ENCODE results near the gene R3HDM2.
A peak's percentile ranks its signal among the peaks of the same experiment; 100 is the strongest.
"Not testable (repeated sequence)": the region's sequence is repeated elsewhere in the genome, so short reads cannot be mapped to it uniquely, and the experiment has no call there.

The R3HDM2 gene

GRCh38 chr12:57299514-57300016, 131.3 kb downstream of the R3HDM2 start:
- DNase-seq (ENCODE audit: low read depth), result no peak
- H3K4me3 ChIP-seq (ENCODE audit: control insufficient read depth, low read depth, low read length), result no peak overlapping the region
- TF ChIP-seq CTCF (IDR thresholded peaks at IDR 0.05; ENCODE audit: control insufficient read depth, insufficient read depth, low read depth, low read length, missing control alignments), result no peak

- no peak overlapping the region for H3K4me3 ChIP-seq (ENCODE audit: control insufficient read depth, low read depth, low read length)
- no peak for TF ChIP-seq CTCF (IDR thresholded peaks at IDR 0.05; ENCODE audit: control insufficient read depth, insufficient read depth, low read depth, low read length, missing control alignments)
- DNase-seq (ENCODE audit: low read depth), result no peak
These were observed 134.6 kb downstream of the R3HDM2 start for GRCh38 chr12:57296291-57296690.

GRCh38 chr12:57282073-57282472, 148.8 kb downstream of the R3HDM2 start:
- not testable (repeated sequence) for DNase-seq (ENCODE audit: low read depth); H3K4me3 ChIP-seq (ENCODE audit: control insufficient read depth, low read depth, low read length)

- H3K4me3 ChIP-seq (ENCODE audit: control insufficient read depth, low read depth, low read length), result no peak overlapping the region
These were observed 150.4 kb downstream of the R3HDM2 start for GRCh38 chr12:57280211-57281062.

GRCh38 chr12:57278465-57279381, 152.1 kb downstream of the R3HDM2 start:
- H3K4me3 ChIP-seq (ENCODE audit: control insufficient read depth, low read depth, low read length), result no peak overlapping the region
- no peak for DNase-seq (ENCODE audit: low read depth)
- TF ChIP-seq CTCF (IDR thresholded peaks at IDR 0.05; ENCODE audit: control insufficient read depth, insufficient read depth, low read depth, low read length, missing control alignments), result no peak

More at GRCh38 chr12:57280211-57281062, 150.4 kb downstream of the R3HDM2 start:
- peak; percentile 79 for DNase-seq (ENCODE audit: low read depth)
- TF ChIP-seq CTCF (IDR thresholded peaks at IDR 0.05; ENCODE audit: control insufficient read depth, insufficient read depth, low read depth, low read length, missing control alignments), result no peak

GRCh38 chr12:57276935-57277563, 153.8 kb downstream of the R3HDM2 start:
- TF ChIP-seq CTCF (IDR thresholded peaks at IDR 0.05; ENCODE audit: control insufficient read depth, insufficient read depth, low read depth, low read length, missing control alignments), result peak; percentile 52
- no peak for DNase-seq (ENCODE audit: low read depth)
- no peak overlapping the region for H3K4me3 ChIP-seq (ENCODE audit: control insufficient read depth, low read depth, low read length)

GRCh38 chr12:57276233-57276632, 154.6 kb downstream of the R3HDM2 start:
- not testable (repeated sequence) for DNase-seq (ENCODE audit: low read depth); H3K4me3 ChIP-seq (ENCODE audit: control insufficient read depth, low read depth, low read length)
